HG03139 (cell line): ENCODE data around the gene DMAC2L.
A peak's percentile ranks its signal among the peaks of the same experiment; 100 is the strongest.
"Not testable (repeated sequence)": the region's sequence is repeated elsewhere in the genome, so short reads cannot be mapped to it uniquely, and the experiment has no call there.

Source experiments
- ATAC-seq: cut with Tn5 transposase; IDR thresholded peaks from one replicate; pipeline ENCODE4 v1.9.1; 2021; ENCODE audit not compliant: unreplicated experiment

Gene DMAC2L

GRCh38 chr14:50354527-50354926, 42.4 kb downstream of the DMAC2L start:
- no peak for ATAC-seq

GRCh38 chr14:50355692-50356091, 43.6 kb downstream of the DMAC2L start:
- ATAC-seq = no peak

- not testable (repeated sequence) for ATAC-seq
Observed at GRCh38 chr14:50356283-50356682, 44.2 kb downstream of the DMAC2L start.

- no peak for ATAC-seq
Observed at GRCh38 chr14:50357124-50357523, 45.0 kb downstream of the DMAC2L start.

GRCh38 chr14:50357753-50358395, 45.8 kb downstream of the DMAC2L start:
- no peak for ATAC-seq

GRCh38 chr14:50359631-50360030, 47.5 kb downstream of the DMAC2L start:
- no peak for ATAC-seq

GRCh38 chr14:50360093-50360492, 48.0 kb downstream of the DMAC2L start:
- no peak for ATAC-seq

GRCh38 chr14:50360851-50361250, 48.7 kb downstream of the DMAC2L start:
- ATAC-seq = no peak

GRCh38 chr14:50361473-50362403, 49.6 kb downstream of the DMAC2L start:
- ATAC-seq = not testable (repeated sequence)

- no peak for ATAC-seq
Observed at GRCh38 chr14:50362764-50363713, 50.9 kb downstream of the DMAC2L start.

- peak; percentile 93 for ATAC-seq
Observed at GRCh38 chr14:50363714-50364111, 51.6 kb downstream of the DMAC2L start.

GRCh38 chr14:50364792-50365191, 52.7 kb downstream of the DMAC2L start:
- no peak for ATAC-seq

GRCh38 chr14:50365572-50365971, 53.4 kb downstream of the DMAC2L start:
- ATAC-seq = not testable (repeated sequence)

- no peak for ATAC-seq
Observed at GRCh38 chr14:50366115-50366514, 54.0 kb downstream of the DMAC2L start.

- ATAC-seq = no peak
Observed at GRCh38 chr14:50366589-50366988, 54.5 kb downstream of the DMAC2L start.

- no peak for ATAC-seq
Observed at GRCh38 chr14:50371546-50371945, 59.4 kb downstream of the DMAC2L start.

GRCh38 chr14:50373959-50374358, 61.8 kb downstream of the DMAC2L start:
- ATAC-seq = no peak

- no peak for ATAC-seq
Observed at GRCh38 chr14:50375760-50376159, 63.6 kb downstream of the DMAC2L start.
